ENCODE results near the gene ST3GAL2. TPM values are rescaled to one million over a fixed set of nuclear protein-coding genes. Genes with fewer than 3 reads are reported as not detected.

Gene ST3GAL2
- total and polyA plus RNA-seq, 9 of the 15 experiments (the other 6 are each of a cell fraction or from before 2014, with no cell fraction given) = 1.5 to 108 (median 34.3) TPM

GRCh38 chr16:70418274-70418992, 20.5 kb downstream of the ST3GAL2 start:
- DNase-seq (ENCODE audit: extremely low read depth in 1 of 4, low spot score in 3 of 4) (no peak), FAIRE-seq (no peak), ATAC-seq (no peak)
- WGBS (ENCODE audit: insufficient coverage, low coverage, missing lambda C conversion rate) = 54% methylated on average over 13 of the region's 13 CpGs
- Histone ChIP-seq H2AFZ (ENCODE audit: low read depth, low read length) (no peak overlapping the region), H3K4me1 (replicated peaks in 1 of 2; ENCODE audit: control insufficient read depth in 2 of 2, insufficient read depth in 2 of 2, low read length in 2 of 2) (peaks cover 88 to 90% of the 10 kb centered on the region in 2 experiments), H3K4me2 (ENCODE audit: insufficient read depth, low read length) (peak overlapping the region; percentile 20; the same call in 1 of the 2 replicates), H3K79me2 (ENCODE audit: control insufficient read depth, insufficient read depth, low read length) (peaks cover 96% of the 10 kb centered on the region), H3K27ac (ENCODE audit: extremely low read depth, low read depth, low read length) (peak overlapping the region; percentile 15), H3K9me1 (ENCODE audit: control insufficient read depth, insufficient read depth, low read length) (peaks cover 22% of the 10 kb centered on the region), H4K20me1 (replicated peaks; ENCODE audit: control insufficient read depth, insufficient read depth, low read length) (peaks cover 24% of the 10 kb centered on the region), H3K36me3 (ENCODE audit: control insufficient read depth, insufficient read depth, low read length) (peaks cover 84% of the 10 kb centered on the region), H3K4me3 (no peak overlapping the region), H3K9ac (ENCODE audit: insufficient read depth in 1 of 2, low read depth in 2 of 2, low read length in 2 of 2) (peak overlapping the region in 1 of 2 experiments; percentile 65; a peak in 2 of 4 replicates), H3K9me3 (replicated peaks; ENCODE audit: control insufficient read depth, insufficient read depth, low read depth, low read length) (no peaks in the 10 kb centered on the region), H3K27me3 (ENCODE audit: control insufficient read depth in 2 of 2, insufficient read depth in 2 of 2, low read length in 2 of 2) (no peaks in the 10 kb centered on the region)
- TF ChIP-seq NR2C1 (IDR thresholded peaks at IDR 0.05) = no peak
- TF ChIP-seq NR2C1 (tag; IDR thresholded peaks at IDR 0.05) = no peak
- peak; percentile 33; the same call in 1 of the 2 replicates for TF ChIP-seq EGR1 (conservative IDR thresholded peaks at IDR 0.05)
- TF ChIP-seq ETS2 (tag; IDR thresholded peaks at IDR 0.05; ENCODE audit: borderline replicate concordance, poor library complexity, severe bottlenecking) = no peak
- TF ChIP-seq ZNF511 (CRISPR knock-in tag; IDR thresholded peaks at IDR 0.05) = no peak
- 0 out of 2 replicates have a peak, but pooled peaks have one; percentile 16 for TF ChIP-seq POLR2G (IDR thresholded peaks at IDR 0.05; ENCODE audit: low read depth, low read length)
- POLR2A ChIA-PET = interaction anchor here (0.6 to 2.6 kb wide), 6 partner anchors 9 to 107 kb away, joined by 3 to 14 read pairs (median 4); partner anchors contain the start of gene FCSK
- in situ Hi-C loops (cut with MboI) = no loop called here
- no TSS peak for BruUV-seq (replicated peaks)
- CTCF ChIA-PET (ENCODE audit: low intra/inter-chr PET ratio) = no interaction called here
- intact Hi-C loops (cut with micrococcal nuclease) = no loop called here

Data from K562 (cell line).